GM19193 (cell line): Measurements from ENCODE around the gene COL23A1.

Source experiments
- POLR2A ChIP-seq: IDR thresholded peaks from 4 replicates; pipeline ENCODE4 v1.6.1; 2011; ENCODE audit not compliant: insufficient read depth, insufficient read length; ENCODE audit errors: extremely low read depth

COL23A1 gene

DNA sequence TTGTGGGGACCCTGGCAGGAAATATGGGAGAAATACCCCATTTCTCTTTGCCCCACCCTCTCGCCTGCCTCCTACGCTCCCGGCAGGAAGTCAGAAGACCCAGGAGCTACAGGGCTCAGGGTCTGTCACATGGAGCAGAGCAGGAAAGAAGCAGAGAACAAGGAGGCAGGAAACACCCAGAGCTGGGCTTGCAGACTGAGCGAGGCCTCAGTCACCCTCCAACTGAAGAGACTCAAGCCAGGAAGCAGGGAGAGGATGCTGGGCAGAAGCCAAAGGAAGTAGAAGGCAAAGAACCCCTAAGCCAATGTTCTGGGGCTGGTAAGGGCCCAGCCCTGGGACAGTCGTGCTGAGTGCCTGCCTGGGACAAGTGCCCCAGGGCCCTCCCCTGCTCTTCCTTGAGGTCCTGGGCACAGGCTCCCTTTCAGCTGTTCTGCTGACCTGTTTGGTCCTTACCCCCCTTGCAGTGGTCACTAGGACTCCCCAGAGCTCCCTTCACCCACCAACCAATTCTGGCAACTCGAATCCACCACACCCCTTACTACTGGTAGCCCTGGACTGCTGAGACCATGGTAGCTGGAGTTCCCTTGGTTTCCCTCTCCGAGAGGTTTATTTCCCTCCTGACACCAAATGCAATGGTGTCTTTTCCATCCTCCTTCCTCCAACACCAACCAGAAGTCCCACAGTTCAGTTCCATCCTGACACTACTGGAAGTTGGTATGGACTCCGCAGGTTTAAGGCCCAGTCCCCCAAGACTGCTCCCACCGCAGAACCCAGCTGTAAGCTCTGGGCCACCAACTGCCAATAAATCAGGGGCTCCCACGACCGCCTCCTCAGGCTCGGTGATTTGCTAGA, 157.5 kb downstream of the COL23A1 start:
- TF ChIP-seq POLR2A: no peak

- no peak for TF ChIP-seq POLR2A
Observed at GRCh38 chr5:178431782-178432165, 158.4 kb downstream of the COL23A1 start.

DNA sequence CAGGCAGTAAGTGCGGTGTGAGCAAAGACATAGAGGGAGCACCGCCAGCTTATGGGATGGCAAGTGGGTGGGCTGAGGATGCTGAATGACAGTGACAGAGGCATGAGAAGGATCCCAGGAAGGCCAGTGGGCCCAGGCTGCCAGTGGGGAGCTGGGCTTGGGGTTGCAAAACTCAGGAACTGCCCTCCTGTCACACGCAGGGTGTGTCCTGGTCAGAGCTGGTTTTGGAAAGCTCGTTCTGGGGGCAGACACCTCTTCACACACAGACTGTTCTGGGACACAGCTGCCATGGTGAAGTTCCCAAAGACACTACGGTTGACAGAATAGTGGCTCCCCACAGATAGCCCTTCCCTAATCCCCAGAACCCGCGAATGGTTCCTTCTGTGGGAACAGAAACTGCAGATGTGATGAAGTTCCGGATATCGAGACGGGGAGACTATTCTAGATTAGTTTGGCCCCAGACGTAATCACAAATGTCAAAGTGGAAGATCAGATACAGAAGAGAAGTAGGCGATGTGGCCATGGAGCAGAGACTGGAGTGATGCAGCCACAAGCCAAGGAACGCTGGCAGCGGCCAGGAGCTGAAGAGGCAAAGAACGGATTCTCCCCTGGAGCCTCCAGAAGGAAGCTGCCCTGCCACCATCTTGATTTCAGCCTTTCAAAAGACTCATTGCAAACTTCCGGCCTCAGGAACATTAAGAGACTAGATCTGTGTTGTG, 159.0 kb downstream of the COL23A1 start:
- TF ChIP-seq POLR2A: no peak

DNA sequence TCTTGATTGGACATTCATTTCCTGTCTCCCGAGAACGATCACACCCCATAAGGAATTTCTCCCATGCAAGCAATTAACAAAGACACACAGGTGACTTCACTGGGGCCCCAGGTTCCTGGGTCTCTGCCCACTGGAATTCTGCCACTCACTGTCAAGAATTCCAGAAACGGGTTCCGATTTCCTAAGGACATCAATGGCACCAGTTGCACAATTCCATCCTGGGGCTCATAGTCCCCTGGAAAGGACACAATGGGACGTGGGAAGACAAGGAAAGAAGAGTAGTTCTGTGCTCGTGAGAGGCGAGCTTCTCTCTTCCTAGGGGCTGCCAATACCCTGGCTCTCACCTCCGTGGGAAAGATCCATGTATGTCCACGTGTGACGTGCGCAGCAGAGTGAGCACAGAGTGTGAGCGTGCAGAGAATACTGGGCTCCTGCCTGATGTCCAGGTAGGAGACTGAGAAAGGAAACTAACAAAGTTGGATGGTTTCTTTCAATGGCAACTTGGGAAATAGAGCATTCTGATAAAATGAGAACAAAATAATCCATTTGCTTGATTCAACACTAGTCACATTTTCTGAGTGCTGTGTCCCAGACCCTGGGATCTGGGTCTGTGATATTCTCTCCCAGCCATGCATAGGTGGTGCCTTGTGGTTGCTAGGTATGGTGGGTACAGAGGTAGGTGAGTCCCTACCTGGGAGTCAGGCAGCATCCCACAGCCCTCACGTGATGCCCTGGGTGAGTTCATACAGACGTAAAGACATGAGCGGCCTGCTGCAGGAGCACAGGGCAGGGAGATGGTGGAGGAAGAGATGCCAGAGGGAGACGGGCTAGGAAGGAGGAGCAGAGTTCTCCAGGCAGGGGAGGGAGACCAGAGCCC, 159.8 kb downstream of the COL23A1 start:
- TF ChIP-seq POLR2A: no peak

DNA sequence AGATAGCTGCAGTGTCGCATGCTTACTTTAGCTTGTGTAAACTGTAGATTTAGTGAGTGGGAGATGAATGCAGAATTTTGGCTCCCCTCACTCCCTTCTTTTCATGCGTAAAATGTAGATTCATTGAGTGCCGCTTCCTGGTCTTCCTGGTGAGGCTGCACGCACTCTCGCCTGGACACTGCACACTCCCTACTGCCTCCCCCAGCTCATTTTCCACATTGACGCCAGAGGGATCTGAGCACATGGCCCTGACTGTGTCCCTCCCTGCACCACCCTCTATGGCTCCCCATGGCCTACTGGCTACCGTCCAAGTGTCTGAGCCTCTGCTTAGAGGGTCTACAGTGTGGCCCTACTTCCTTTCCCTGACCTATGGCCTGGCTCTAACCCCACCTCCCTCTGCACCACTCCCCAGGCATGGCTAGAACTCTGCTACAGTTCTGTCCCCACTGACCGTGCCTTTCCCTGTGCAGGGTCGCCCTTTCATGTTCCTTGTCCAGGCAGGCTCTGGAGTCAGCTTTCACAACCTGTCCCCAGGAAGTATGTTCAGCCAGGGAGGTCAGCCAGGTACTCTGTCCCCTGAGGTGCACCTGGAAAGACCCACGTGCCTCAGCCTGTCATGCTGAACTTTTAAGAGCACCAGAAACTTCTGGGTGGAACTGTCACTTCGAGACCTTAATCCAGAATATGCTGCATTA, 160.6 kb downstream of the COL23A1 start:
- no peak for TF ChIP-seq POLR2A

DNA sequence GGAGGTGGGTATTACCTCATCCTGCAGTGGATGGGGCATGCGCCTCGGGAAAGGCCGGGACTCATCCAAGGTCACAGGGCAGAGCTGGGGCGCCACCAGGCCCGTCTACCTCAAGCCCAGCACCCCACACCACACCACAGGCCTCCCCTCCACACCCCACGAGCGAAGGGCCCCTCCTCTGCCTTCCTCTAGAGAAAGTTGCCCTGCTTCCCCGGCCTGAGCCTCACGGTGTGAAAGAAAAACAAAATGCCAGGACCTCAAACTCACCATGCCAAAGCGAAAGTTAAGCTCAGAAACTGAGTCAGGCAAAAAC, 161.1 kb downstream of the COL23A1 start:
- TF ChIP-seq POLR2A: no peak

DNA sequence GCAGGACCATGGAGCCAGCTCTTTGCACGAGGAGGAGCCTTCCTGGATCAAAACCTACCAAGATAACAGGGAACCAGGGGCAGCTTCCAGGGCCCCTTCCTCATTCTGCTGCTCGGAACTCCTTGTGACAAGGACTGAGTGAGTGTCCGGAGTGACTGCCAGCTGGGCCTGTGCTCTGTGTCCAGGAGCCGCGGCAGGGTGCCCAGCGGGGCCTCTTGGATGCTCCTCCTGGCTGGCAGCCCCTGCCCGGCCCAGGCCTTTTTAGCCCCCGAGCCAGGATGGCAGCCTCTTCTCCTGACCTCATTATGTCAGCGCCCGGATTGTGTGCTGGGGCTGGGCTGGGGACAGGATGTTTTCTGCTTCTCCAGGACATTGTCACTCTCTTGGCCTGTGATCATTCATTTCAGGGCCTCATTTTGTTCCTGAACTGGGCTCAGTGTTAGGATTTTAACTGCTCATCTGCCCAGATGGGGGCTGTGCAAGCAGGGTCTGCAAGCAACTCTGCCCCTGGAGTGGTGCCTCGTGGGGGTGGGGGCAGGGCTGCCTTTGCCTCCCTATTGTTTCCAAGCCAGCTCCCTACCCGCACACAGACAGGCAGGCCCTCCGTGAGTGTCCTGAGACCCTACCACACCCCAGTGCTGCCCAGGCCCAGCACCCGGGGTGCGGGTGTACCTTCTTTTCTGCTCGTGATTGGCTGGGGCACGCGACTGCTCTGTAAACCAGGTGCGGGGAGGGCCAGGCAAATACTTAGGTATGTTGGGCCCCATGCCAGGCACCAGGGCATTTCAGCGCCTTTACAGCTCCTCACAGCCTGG, 161.6 kb downstream of the COL23A1 start:
- TF ChIP-seq POLR2A: no peak

- TF ChIP-seq POLR2A: no peak
Observed at GRCh38 chr5:178427576-178428197, 162.5 kb downstream of the COL23A1 start.

- TF ChIP-seq POLR2A: no peak
Observed at GRCh38 chr5:178426326-178427130, 163.7 kb downstream of the COL23A1 start.

DNA sequence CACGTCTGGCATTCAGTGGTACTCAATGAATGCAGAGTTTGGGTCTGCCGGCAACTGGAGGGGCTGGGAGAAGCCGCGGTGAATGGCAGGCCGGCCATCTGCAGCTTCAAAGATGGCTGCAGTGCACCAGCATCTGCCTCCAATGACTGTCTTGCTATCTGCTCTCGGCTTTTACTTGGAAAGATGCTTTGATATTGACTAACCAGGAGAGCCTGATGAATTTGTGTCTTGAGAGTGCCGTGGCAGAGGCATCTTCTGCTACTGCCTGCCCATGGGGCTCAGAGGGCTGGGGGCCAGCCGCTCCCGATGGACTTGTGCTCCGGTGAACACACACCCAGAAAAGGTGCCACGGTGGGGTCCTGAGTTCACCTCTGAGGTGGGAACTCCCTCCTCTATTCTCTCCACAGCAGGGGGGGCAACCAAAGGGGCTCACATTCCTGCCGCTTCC, 164.5 kb downstream of the COL23A1 start:
- TF ChIP-seq POLR2A: no peak

DNA sequence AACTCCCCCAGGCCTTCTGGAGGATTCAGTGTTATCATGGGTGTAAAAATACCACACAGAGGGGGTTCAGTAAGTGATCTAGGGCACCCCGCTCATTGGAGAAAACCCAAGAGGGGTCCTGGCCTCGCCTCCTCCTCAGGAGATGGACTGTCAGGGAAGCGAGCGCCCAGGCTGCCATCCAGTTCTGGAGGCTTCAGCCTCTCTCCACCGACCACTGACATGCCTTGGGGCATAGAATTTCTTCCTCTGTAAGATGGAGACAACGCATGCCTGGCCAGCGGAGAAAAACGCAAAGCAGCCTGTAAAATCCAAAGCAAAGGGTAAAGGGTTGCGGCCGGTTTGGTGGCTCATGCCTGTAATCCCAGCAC, 165.4 kb downstream of the COL23A1 start:
- TF ChIP-seq POLR2A: no peak

DNA sequence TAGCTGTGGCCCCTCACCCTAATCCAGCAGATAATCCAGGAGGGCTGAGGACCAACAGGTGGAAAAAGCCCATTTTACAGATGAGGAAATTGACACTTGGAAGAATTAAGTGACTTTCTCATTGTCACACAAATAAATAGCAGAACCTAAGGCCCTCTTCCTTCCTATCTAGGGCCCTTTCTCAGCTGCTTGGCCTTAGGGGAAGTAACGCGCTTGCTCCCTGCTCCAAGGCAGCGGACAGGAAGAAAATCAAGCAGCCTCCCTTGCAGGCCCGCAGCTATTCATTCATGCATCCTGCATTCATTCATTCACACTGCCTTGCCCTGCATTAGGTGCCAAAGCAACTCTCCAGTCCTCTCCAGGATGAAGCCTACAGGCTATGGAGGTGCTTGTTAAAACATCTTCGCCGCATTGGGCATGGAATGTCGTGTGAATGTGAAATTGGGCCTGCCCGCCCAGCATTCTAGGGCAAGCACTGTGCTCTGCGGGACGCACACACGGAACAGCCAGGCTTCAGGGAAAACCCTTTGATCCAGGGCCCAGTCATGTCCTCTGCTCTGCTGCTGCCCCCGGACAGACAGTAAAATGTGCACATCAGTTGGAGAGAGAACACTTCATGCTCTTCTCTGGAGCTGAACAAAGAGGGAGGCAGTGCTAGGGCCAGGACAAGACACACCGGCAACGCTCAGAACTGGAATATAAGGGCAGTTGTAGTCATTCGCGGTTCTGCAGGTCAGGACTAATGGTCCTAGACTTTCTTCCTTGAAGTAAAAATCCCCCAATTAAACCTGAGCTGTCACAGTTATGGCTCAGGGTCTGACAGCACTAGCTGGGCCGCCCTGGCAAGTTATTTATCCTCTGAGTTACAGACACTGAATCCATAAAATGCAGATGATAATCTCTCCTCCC, 166.0 kb downstream of the COL23A1 start:
- TF ChIP-seq POLR2A: no peak

- TF ChIP-seq POLR2A: no peak
Observed at GRCh38 chr5:178423431-178423830, 166.8 kb downstream of the COL23A1 start.
